ENCODE data around the gene WSCD1.

- TF ChIP-seq, protein P1, sequence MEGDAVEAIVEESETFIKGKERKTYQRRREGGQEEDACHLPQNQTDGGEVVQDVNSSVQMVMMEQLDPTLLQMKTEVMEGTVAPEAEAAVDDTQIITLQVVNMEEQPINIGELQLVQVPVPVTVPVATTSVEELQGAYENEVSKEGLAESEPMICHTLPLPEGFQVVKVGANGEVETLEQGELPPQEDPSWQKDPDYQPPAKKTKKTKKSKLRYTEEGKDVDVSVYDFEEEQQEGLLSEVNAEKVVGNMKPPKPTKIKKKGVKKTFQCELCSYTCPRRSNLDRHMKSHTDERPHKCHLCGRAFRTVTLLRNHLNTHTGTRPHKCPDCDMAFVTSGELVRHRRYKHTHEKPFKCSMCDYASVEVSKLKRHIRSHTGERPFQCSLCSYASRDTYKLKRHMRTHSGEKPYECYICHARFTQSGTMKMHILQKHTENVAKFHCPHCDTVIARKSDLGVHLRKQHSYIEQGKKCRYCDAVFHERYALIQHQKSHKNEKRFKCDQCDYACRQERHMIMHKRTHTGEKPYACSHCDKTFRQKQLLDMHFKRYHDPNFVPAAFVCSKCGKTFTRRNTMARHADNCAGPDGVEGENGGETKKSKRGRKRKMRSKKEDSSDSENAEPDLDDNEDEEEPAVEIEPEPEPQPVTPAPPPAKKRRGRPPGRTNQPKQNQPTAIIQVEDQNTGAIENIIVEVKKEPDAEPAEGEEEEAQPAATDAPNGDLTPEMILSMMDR (IDR thresholded peaks at IDR 0.05) = no peak
- TF ChIP-seq POLR2AphosphoS5 (IDR thresholded peaks at IDR 0.05) (no peak), EP300 (IDR thresholded peaks at IDR 0.05) (no peak), POLR2A (IDR thresholded peaks at IDR 0.05) (no peak)
These were observed 23.2 kb upstream of the WSCD1 start for GRCh38 chr17:6046931-6047330.

All from upper lobe of left lung (tissue), 4 donors.